ENCODE measurements around the gene CUX1. TPM values are rescaled to one million over a fixed set of nuclear protein-coding genes. Genes with fewer than 3 reads are reported as not detected.
A peak's percentile ranks its signal among the peaks of the same experiment; 100 is the strongest.

The CUX1 gene
- total RNA-seq, 1 donor from 2014 or later: 118 TPM

GRCh38 chr7:102096706-102097427 is 279.4 kb downstream of the CUX1 start:
- no peak overlapping the region for H3K4me3 Mint-ChIP-seq (ENCODE audit: unreplicated experiment)
- TF ChIP-seq CTCF (IDR thresholded peaks at IDR 0.05): no peak
- H3K4me1 Mint-ChIP-seq (ENCODE audit: low read depth): no peaks in the 10 kb centered on the region
- no peaks in the 10 kb centered on the region for H3K9me3 Mint-ChIP-seq (ENCODE audit: low read depth)
- no peak for DNase-seq (ENCODE audit: low spot score)
- H3K36me3 Mint-ChIP-seq (ENCODE audit: low read depth): peaks cover 15% of the 10 kb centered on the region
- no peak overlapping the region for H3K27ac Mint-ChIP-seq (ENCODE audit: unreplicated experiment)
- H3K27me3 Mint-ChIP-seq (ENCODE audit: low read depth): no peaks in the 10 kb centered on the region

DNA sequence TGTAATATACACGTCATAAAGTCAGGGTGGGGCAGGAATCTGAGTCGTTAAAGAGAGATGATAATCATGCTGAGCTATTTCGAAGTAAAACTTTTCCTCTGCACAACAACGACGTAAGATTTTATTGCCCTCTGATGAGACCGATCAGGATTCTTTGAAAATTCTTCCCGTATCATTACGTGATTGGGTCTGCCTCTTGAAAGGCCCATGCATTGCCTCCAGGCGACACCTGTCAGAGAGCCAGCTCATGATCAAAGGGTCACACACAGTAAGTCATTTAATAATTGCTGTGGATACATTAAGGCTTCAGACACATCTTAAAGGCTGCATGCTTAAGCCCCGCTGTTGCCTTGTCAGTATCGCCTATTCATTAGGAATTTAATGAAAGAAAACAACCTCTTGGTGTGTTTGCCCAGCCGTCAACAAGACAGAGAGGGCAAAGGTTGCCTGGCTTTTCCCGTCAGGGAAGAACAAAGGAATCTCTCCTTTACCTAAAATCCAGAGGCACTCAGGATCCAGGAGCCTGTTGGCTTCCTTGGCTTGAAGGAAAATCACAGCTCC is 280.3 kb downstream of the CUX1 start:
- no peak for DNase-seq (ENCODE audit: low spot score)
- Mint-ChIP-seq H3K27ac (ENCODE audit: unreplicated experiment) (no peak overlapping the region), H3K27me3 (ENCODE audit: low read depth) (no peaks in the 10 kb centered on the region), H3K4me3 (ENCODE audit: unreplicated experiment) (no peak overlapping the region), H3K36me3 (ENCODE audit: low read depth) (peaks cover 12% of the 10 kb centered on the region), H3K4me1 (ENCODE audit: low read depth) (no peaks in the 10 kb centered on the region), H3K9me3 (ENCODE audit: low read depth) (no peaks in the 10 kb centered on the region)
- TF ChIP-seq CTCF (IDR thresholded peaks at IDR 0.05): no peak

DNA sequence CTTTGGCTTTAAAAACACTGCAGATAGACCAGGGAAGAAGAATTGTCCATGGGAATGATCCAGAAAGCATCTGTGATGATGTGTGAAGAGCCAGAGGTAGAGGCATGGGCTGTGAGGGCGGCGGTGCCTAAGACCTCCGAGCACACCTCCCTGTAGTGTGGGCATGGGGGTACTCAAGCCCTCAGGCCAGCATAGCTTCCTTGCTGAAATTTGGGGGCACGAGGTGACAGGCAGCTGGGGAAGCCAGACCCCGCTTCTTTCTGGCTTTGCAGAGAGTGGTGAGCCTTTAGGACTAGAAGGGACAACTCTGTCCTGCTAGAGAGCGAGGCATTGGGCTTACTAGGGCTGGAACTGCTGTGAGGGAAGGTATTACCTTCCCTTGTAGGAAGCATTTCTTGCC is 281.6 kb downstream of the CUX1 start:
- H3K36me3 Mint-ChIP-seq (ENCODE audit: low read depth): peaks cover 19% of the 10 kb centered on the region
- H3K9me3 Mint-ChIP-seq (ENCODE audit: low read depth): no peaks in the 10 kb centered on the region
- H3K27ac Mint-ChIP-seq (ENCODE audit: unreplicated experiment): no peak overlapping the region
- H3K4me3 Mint-ChIP-seq (ENCODE audit: unreplicated experiment): no peak overlapping the region
- no peak for TF ChIP-seq CTCF (IDR thresholded peaks at IDR 0.05)
- no peaks in the 10 kb centered on the region for H3K27me3 Mint-ChIP-seq (ENCODE audit: low read depth)
- peak; percentile 44 for DNase-seq (ENCODE audit: low spot score)
- no peaks in the 10 kb centered on the region for H3K4me1 Mint-ChIP-seq (ENCODE audit: low read depth)

DNA sequence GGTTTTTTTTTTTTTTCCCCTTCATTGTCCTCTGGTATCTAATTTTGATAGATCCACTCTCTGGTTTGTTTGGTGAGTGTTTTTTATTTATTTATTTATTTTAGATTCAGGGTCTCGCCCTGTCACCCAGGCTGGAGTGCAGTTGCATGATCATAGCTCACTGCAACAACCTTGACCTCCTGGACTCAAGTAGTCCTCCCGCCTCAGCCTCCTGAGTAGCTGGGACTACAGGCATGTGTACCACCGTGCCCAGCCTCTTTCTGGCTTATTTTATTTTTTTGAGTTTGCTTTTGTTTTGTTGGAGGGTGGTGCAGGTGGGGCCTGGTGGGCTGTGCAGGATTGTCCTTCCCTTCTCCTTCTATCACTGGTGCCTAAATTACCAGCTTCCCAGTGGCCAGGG is 282.0 kb downstream of the CUX1 start:
- TF ChIP-seq CTCF (IDR thresholded peaks at IDR 0.05): no peak
- H3K4me3 Mint-ChIP-seq (ENCODE audit: unreplicated experiment): no peak overlapping the region
- H3K36me3 Mint-ChIP-seq (ENCODE audit: low read depth): peaks cover 23% of the 10 kb centered on the region
- H3K4me1 Mint-ChIP-seq (ENCODE audit: low read depth): no peaks in the 10 kb centered on the region
- peak; percentile 34 for DNase-seq (ENCODE audit: low spot score)
- H3K27ac Mint-ChIP-seq (ENCODE audit: unreplicated experiment): no peak overlapping the region
- H3K27me3 Mint-ChIP-seq (ENCODE audit: low read depth): no peaks in the 10 kb centered on the region
- no peaks in the 10 kb centered on the region for H3K9me3 Mint-ChIP-seq (ENCODE audit: low read depth)

DNA sequence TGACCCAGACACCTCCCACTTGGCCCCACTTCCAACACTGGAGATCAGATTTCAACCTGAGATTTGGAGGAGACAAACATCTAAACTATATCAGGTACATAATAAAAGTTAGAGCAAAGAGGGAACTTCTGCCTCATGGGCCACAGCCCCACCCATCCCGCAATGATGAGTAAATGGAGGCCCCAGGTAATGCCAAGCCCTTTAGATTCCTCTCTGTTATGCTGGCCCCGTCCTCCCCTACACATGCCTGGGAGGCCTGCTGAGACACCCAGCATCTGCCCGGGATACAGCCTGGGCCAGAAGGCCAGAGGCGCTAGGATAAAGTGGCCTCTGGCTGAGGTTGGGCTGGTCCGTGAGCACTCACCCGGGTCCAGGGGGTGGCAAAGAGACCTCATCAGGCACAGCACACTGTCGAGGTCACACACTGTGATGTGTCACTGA is 283.7 kb downstream of the CUX1 start:
- no peak for TF ChIP-seq CTCF (IDR thresholded peaks at IDR 0.05)
- Mint-ChIP-seq H3K27me3 (ENCODE audit: low read depth) (no peaks in the 10 kb centered on the region), H3K4me1 (ENCODE audit: low read depth) (no peaks in the 10 kb centered on the region), H3K27ac (ENCODE audit: unreplicated experiment) (no peak overlapping the region), H3K4me3 (ENCODE audit: unreplicated experiment) (no peak overlapping the region), H3K9me3 (ENCODE audit: low read depth) (no peaks in the 10 kb centered on the region), H3K36me3 (ENCODE audit: low read depth) (peaks cover 28% of the 10 kb centered on the region)
- DNase-seq (ENCODE audit: low spot score): peak; percentile 41
